DND-41 (cell line): Measurements from ENCODE around the gene CSE1L.

Source experiments
- ATAC-seq: fragments of 200-7000 bp; cut with Tn5 transposase; 3 replicates; pipeline ENCODE4 v1.9.1; 2021; ENCODE audit warnings: low read depth; ENCODE audit not compliant: insufficient read depth
- DNase-seq: peaks from one replicate; pipeline ENCODE4 v3.0.0-alpha.2; 2020
- H2AFZ ChIP-seq: 2 replicates; pipeline ENCODE4 v1.6.0; 2012; ENCODE audit warnings: low read depth, low read length
- H3K27ac ChIP-seq: 2 replicates; pipeline ENCODE4 v1.5.1; 2012; ENCODE audit warnings: low read length, inconsistent platforms
- H3K27me3 ChIP-seq: fragments of 200-600 bp; sonication (generic); 2 replicates; pipeline ENCODE4 v1.6.0; 2012; ENCODE audit warnings: low read length, mild to moderate bottlenecking, inconsistent platforms; ENCODE audit not compliant: insufficient read depth, poor library complexity
- H3K36me3 ChIP-seq: 2 replicates; pipeline ENCODE4 v1.5.1; 2012; ENCODE audit warnings: low read length, inconsistent platforms; ENCODE audit not compliant: insufficient read depth
- H3K4me1 ChIP-seq: 2 replicates; pipeline ENCODE4 v1.5.1; 2012; ENCODE audit warnings: mild to moderate bottlenecking, low read length; ENCODE audit not compliant: insufficient read depth
- H3K4me2 ChIP-seq: 2 replicates; pipeline ENCODE4 v1.6.0; 2012; ENCODE audit warnings: mild to moderate bottlenecking, moderate library complexity, low read length, inconsistent platforms; ENCODE audit not compliant: insufficient read depth
- H3K4me3 ChIP-seq, 2 experiments: fragments of 200-600 bp in 1 of 2; shearing (Covaris generic) in 1 of 2; 2 replicates each; pipeline ENCODE4 v1.5.1; 2012 to 2016; ENCODE audit warnings: inconsistent platforms in 2 of 2, low read length in 2 of 2, mild to moderate bottlenecking in 2 of 2, low read depth in 1 of 2, moderate library complexity in 1 of 2
- H3K79me2 ChIP-seq: 2 replicates; pipeline ENCODE4 v1.6.0; 2012; ENCODE audit warnings: low read length, inconsistent platforms; ENCODE audit not compliant: insufficient read depth
- H3K9ac ChIP-seq: 2 replicates; pipeline ENCODE4 v1.6.0; 2012; ENCODE audit warnings: low read depth, mild to moderate bottlenecking, inconsistent platforms, low read length, moderate library complexity
- H3K9me3 ChIP-seq: 2 replicates; pipeline ENCODE4 v1.5.1; 2012; ENCODE audit warnings: low read length, moderate library complexity, mild to moderate bottlenecking, inconsistent platforms; ENCODE audit not compliant: insufficient read depth, severe bottlenecking
- H4K20me1 ChIP-seq: 2 replicates; pipeline ENCODE4 v1.6.0; 2012; ENCODE audit warnings: low read length; ENCODE audit not compliant: insufficient read depth
- CTCF ChIP-seq: IDR thresholded peaks from 2 replicates; pipeline ENCODE4 v1.5.1; 2012; ENCODE audit warnings: borderline replicate concordance, low read length, moderate library complexity, mild to moderate bottlenecking; ENCODE audit not compliant: poor library complexity, severe bottlenecking; ENCODE audit errors: extremely low read depth
- EZH2 ChIP-seq: IDR thresholded peaks from 3 replicates; pipeline ENCODE4 v1.6.1; 2012; ENCODE audit warnings: borderline replicate concordance, low read depth, mild to moderate bottlenecking, moderate library complexity, low read length, inconsistent platforms; ENCODE audit not compliant: severe bottlenecking

CSE1L gene

GRCh38 chr20:49118307-49118706 lies 72.2 kb downstream of the CSE1L start:
- Histone ChIP-seq H3K36me3 (peaks cover 99% of the 10 kb centered on the region), H2AFZ (no peak overlapping the region), H3K9ac (no peak overlapping the region), H3K27ac (no peak overlapping the region), H3K27me3 (no peaks in the 10 kb centered on the region), H3K9me3 (no peaks in the 10 kb centered on the region), H3K4me3 (no peak overlapping the region), H3K79me2 (no peaks in the 10 kb centered on the region), H4K20me1 (peaks cover 20% of the 10 kb centered on the region), H3K4me1 (no peaks in the 10 kb centered on the region), H3K4me2 (no peak overlapping the region)
- DNase-seq = no peak
- no peak for ATAC-seq
- TF ChIP-seq CTCF (no peak), EZH2 (no peak)

GRCh38 chr20:49119988-49120387 lies 73.9 kb downstream of the CSE1L start:
- ATAC-seq = no peak
- no peaks in the 10 kb centered on the region for H3K4me1 ChIP-seq
- no peak overlapping the region for H3K4me2 ChIP-seq
- H3K27me3 ChIP-seq = no peaks in the 10 kb centered on the region
- H3K36me3 ChIP-seq = peaks cover 97% of the 10 kb centered on the region
- no peak overlapping the region for H3K27ac ChIP-seq
- TF ChIP-seq CTCF (no peak), EZH2 (no peak)
- H3K79me2 ChIP-seq = no peaks in the 10 kb centered on the region; the same call in 1 of the 2 replicates
- no peak overlapping the region for H3K4me3 ChIP-seq
- H3K9me3 ChIP-seq = no peaks in the 10 kb centered on the region
- no peak for DNase-seq
- peaks cover 20% of the 10 kb centered on the region for H4K20me1 ChIP-seq
- H2AFZ ChIP-seq = no peak overlapping the region
- H3K9ac ChIP-seq = no peak overlapping the region

GRCh38 chr20:49122920-49123319 lies 76.8 kb downstream of the CSE1L start:
- no peak for ATAC-seq
- no peaks in the 10 kb centered on the region for H3K9me3 ChIP-seq
- H3K27me3 ChIP-seq = no peaks in the 10 kb centered on the region
- no peak overlapping the region for H2AFZ ChIP-seq
- H3K4me1 ChIP-seq = no peaks in the 10 kb centered on the region
- H3K4me2 ChIP-seq = no peak overlapping the region
- peaks cover 3% of the 10 kb centered on the region; the same call in 1 of the 2 replicates for H4K20me1 ChIP-seq
- peaks cover 8% of the 10 kb centered on the region for H3K79me2 ChIP-seq
- no peak overlapping the region for H3K4me3 ChIP-seq
- no peak overlapping the region for H3K27ac ChIP-seq
- no peak overlapping the region for H3K9ac ChIP-seq
- peaks cover 85% of the 10 kb centered on the region for H3K36me3 ChIP-seq
- TF ChIP-seq CTCF = no peak
- no peak for TF ChIP-seq EZH2
- DNase-seq = no peak

- Histone ChIP-seq H3K4me1 (no peaks in the 10 kb centered on the region), H3K4me3 (no peak overlapping the region), H4K20me1 (no peaks in the 10 kb centered on the region), H2AFZ (no peak overlapping the region), H3K27me3 (no peaks in the 10 kb centered on the region), H3K27ac (no peak overlapping the region), H3K9me3 (no peaks in the 10 kb centered on the region), H3K79me2 (peaks cover 13% of the 10 kb centered on the region), H3K4me2 (no peak overlapping the region), H3K36me3 (peaks cover 81% of the 10 kb centered on the region), H3K9ac (no peak overlapping the region)
- TF ChIP-seq EZH2 (no peak), CTCF (no peak)
- no peak for DNase-seq
- ATAC-seq = no peak
Observed at GRCh38 chr20:49123982-49124381, 77.9 kb downstream of the CSE1L start.
